Endothelial cell of umbilical vein (primary cell): ENCODE results near the gene KCNA5. TPM values are rescaled to one million over a fixed set of nuclear protein-coding genes. Genes with fewer than 3 reads are reported as not detected.

Experiments
- BruUV-seq: library from RNA; stranded (reverse); fragments of 400-500 nt; replicated peaks from 2 replicates; lab custom pipeline; 2021; lab: Mats Ljungman, UMichigan
- CTCF ChIA-PET: fragments of 300-600, 350-600 bp; sonication (Branson Sonifier 250); formaldehyde crosslinking; loops from one replicate; lab custom pipeline; 2021; ENCODE audit warnings: antibody characterized with exemption, inconsistent platforms; lab: Charles Lee
- POLR2A ChIA-PET: fragments of 300-600, 350-600 bp; sonication (Branson Sonifier 250); formaldehyde crosslinking; loops from one replicate; lab custom pipeline; 2021; ENCODE audit warnings: antibody characterized with exemption, inconsistent platforms; lab: Charles Lee
- DNase-seq: peaks from one replicate; pipeline ENCODE4 v3.0.0-alpha.2; 2011; ENCODE audit warnings: low read depth, low spot score
- FAIRE-seq: peaks from 2 replicates; lab custom pipeline; 2011; peaks lifted over from hg19 to GRCh38; lab: Jason Lieb, UNC
- H2AFZ ChIP-seq: 2 replicates; pipeline ENCODE4 v1.6.0; 2012; ENCODE audit warnings: low read depth, low read length, control low read depth, inconsistent platforms
- H3K27ac ChIP-seq: 2 replicates; pipeline ENCODE4 v1.5.1; 2011; ENCODE audit warnings: low read depth, mild to moderate bottlenecking, control low read depth, low read length, moderate library complexity; ENCODE audit not compliant: insufficient read depth
- H3K27me3 ChIP-seq, 2 experiments: 2 replicates each; pipeline versions ENCODE4 v1.6.0 to v1.6.1; 2011; ENCODE audit warnings: low read length in 2 of 2, mixed read lengths in 1 of 2; ENCODE audit not compliant: control insufficient read depth in 2 of 2, insufficient read depth in 2 of 2
- H3K36me3 ChIP-seq, 2 experiments: 2 replicates in 1 of 2; 3 replicates in 1 of 2; pipeline ENCODE4 v1.5.1; 2011; ENCODE audit warnings: low read length in 2 of 2, mild to moderate bottlenecking in 1 of 2, moderate library complexity in 1 of 2; ENCODE audit not compliant: control insufficient read depth in 2 of 2, insufficient read depth in 2 of 2; ENCODE audit errors: extremely low read depth in 1 of 2
- H3K4me1 ChIP-seq: 3 replicates; pipeline ENCODE4 v1.5.1; 2011; ENCODE audit warnings: mild to moderate bottlenecking, low read length; ENCODE audit not compliant: control insufficient read depth, insufficient read depth; ENCODE audit errors: extremely low read depth
- H3K4me2 ChIP-seq: 2 replicates; pipeline ENCODE4 v1.6.1; 2011; ENCODE audit warnings: low read length, control low read depth, mixed read lengths; ENCODE audit not compliant: insufficient read depth
- H3K4me3 ChIP-seq, 3 experiments: fragments of 200-600 bp in 1 of 3; sonication (generic), shearing (Covaris generic) in 1 of 3; replicated peaks in 1 of 3; 2 replicates each; pipeline ENCODE4 v1.5.1; 2011 to 2016; ENCODE audit warnings: control low read depth in 3 of 3, low read length in 3 of 3, mild to moderate bottlenecking in 2 of 3, inconsistent platforms in 1 of 3, low read depth in 1 of 3, moderate library complexity in 1 of 3; ENCODE audit not compliant: insufficient read depth in 1 of 3
- H3K79me2 ChIP-seq: 2 replicates; pipeline ENCODE4 v1.6.0; 2012; ENCODE audit warnings: low read length, inconsistent platforms; ENCODE audit not compliant: control insufficient read depth, insufficient read depth
- H3K9ac ChIP-seq: replicated peaks from 2 replicates; pipeline ENCODE3; 2011; ENCODE audit warnings: low read length, control low read depth; ENCODE audit not compliant: insufficient read depth; ENCODE audit errors: extremely low read depth
- H3K9me1 ChIP-seq: replicated peaks from 3 replicates; pipeline ENCODE4 v1.6.0; 2011; ENCODE audit warnings: mild to moderate bottlenecking, low read length; ENCODE audit not compliant: control insufficient read depth, insufficient read depth; ENCODE audit errors: extremely low read depth
- H3K9me3 ChIP-seq: replicated peaks from 2 replicates; pipeline ENCODE4 v1.5.1; 2012; ENCODE audit warnings: low read length, inconsistent platforms; ENCODE audit not compliant: control insufficient read depth, insufficient read depth
- H4K20me1 ChIP-seq: replicated peaks from 2 replicates; pipeline ENCODE3; 2011; ENCODE audit warnings: mild to moderate bottlenecking, low read length; ENCODE audit not compliant: control insufficient read depth, insufficient read depth; ENCODE audit errors: extremely low read depth
- CTCF ChIP-seq, 2 donors: IDR thresholded peaks; 1 replicate in 1 of 2; 2 replicates in 1 of 2; pipeline ENCODE4 v1.5.1; 2011; ENCODE audit warnings: low read length in 2 of 2, mild to moderate bottlenecking in 2 of 2, moderate library complexity in 2 of 2, control low read depth in 1 of 2, inconsistent platforms in 1 of 2, low read depth in 1 of 2; ENCODE audit not compliant: insufficient read depth in 1 of 2; ENCODE audit errors: extremely low read depth in 1 of 2
- EZH2 ChIP-seq: IDR thresholded peaks from 2 replicates; pipeline ENCODE4 v1.6.1; 2012; ENCODE audit warnings: borderline replicate concordance, low read depth, mild to moderate bottlenecking, moderate library complexity, low read length, inconsistent platforms; ENCODE audit not compliant: severe bottlenecking
- FOS ChIP-seq: IDR thresholded peaks from 2 replicates; pipeline ENCODE4 v1.6.1; 2011; ENCODE audit warnings: mild to moderate bottlenecking, low read length, moderate library complexity, borderline replicate concordance; ENCODE audit not compliant: insufficient read depth
- GATA2 ChIP-seq: IDR thresholded peaks from 2 replicates; pipeline ENCODE4 v1.7.0; 2011; ENCODE audit warnings: low read depth, mild to moderate bottlenecking, moderate library complexity, mixed read lengths, low read length; ENCODE audit not compliant: insufficient read length, insufficient read depth
- JUN ChIP-seq: IDR thresholded peaks from 2 replicates; pipeline ENCODE4 v1.6.1; 2011; ENCODE audit warnings: borderline replicate concordance, low read depth; ENCODE audit not compliant: insufficient read length, insufficient read depth
- MAX ChIP-seq: IDR thresholded peaks from 2 replicates; pipeline ENCODE4 v1.6.1; 2011; ENCODE audit not compliant: insufficient read depth, insufficient read length
- MYC ChIP-seq: IDR thresholded peaks from one replicate; pipeline ENCODE4 v1.6.1; 2011; ENCODE audit warnings: mild to moderate bottlenecking, low read depth, low read length
- POLR2A ChIP-seq: IDR thresholded peaks from 2 replicates; pipeline ENCODE4 v1.6.1; 2012; ENCODE audit warnings: low read depth, mild to moderate bottlenecking, control low read depth, low read length
- POLR2AphosphoS5 ChIP-seq: IDR thresholded peaks from 2 replicates; pipeline ENCODE4 v1.6.1; 2012; ENCODE audit warnings: low read depth, mild to moderate bottlenecking, control low read depth, low read length, moderate library complexity; ENCODE audit not compliant: insufficient read depth
- dilution Hi-C: fragments of 300-500 bp; cut with MboI; formaldehyde crosslinking; loops from one replicate; pipeline ENCODE4 v1.15.0; 2019; ENCODE audit warnings: low sequenced_read_pairs; ENCODE audit not compliant: extremely low pct_ligation_motif_present
- intact Hi-C: fragments of 100-400 bp; cut with micrococcal nuclease; formaldehyde crosslinking; loops from one replicate; pipeline ENCODE4 v1.10.0; 2022
- polyA plus RNA-seq, 4 experiments: library from polyadenylated mRNA; depleted of rRNA in 3 of 4; stranded (reverse) in 3 of 4; unstranded in 1 of 4; fragments of >200 nt; gene quantifications; 2 replicates each; pipeline versions ENCODE4 v1.2.1 to v1.2.3, GENCODE V29; 2011 to 2012; ENCODE audit warnings: missing spikeins in 1 of 4
- total RNA-seq: library from RNA; stranded (reverse); gene quantifications from 2 replicates; pipeline ENCODE4 v1.2.3, GENCODE V29; 2021

The KCNA5 gene
- total and polyA plus RNA-seq, 2 donors (not counting 3 experiments of a cell fraction or from before 2014, with no cell fraction given): not detected

- H2AFZ ChIP-seq: no peak overlapping the region
- no peak overlapping the region for H3K4me3 ChIP-seq
- no peaks in the 10 kb centered on the region for H3K27me3 ChIP-seq
- intact Hi-C loops (no loop called here), dilution Hi-C loops (no loop called here)
- no peak overlapping the region for H3K4me2 ChIP-seq
- no TSS peak for BruUV-seq
- H3K79me2 ChIP-seq: no peaks in the 10 kb centered on the region
- FAIRE-seq (no peak), DNase-seq (no peak)
- TF ChIP-seq MYC (no peak), POLR2A (no peak), EZH2 (no peak), MAX (no peak), GATA2 (no peak), FOS (no peak), JUN (no peak), CTCF (IDR thresholded peaks at IDR 0.05; ENCODE audit: extremely low read depth in 1 of 2, insufficient read depth in 1 of 2, low read depth in 1 of 2, low read length in 2 of 2) (no peak), POLR2AphosphoS5 (no peak)
- H3K9ac ChIP-seq: no peak overlapping the region
- no peaks in the 10 kb centered on the region for H3K9me1 ChIP-seq
- no peaks in the 10 kb centered on the region for H3K9me3 ChIP-seq
- H3K36me3 ChIP-seq: no peaks in the 10 kb centered on the region
- H4K20me1 ChIP-seq: no peaks in the 10 kb centered on the region
- CTCF ChIA-PET: interaction anchor here (1.0 to 4.6 kb wide), 3 partner anchors 13 to 217 kb away, joined by 3 to 22 read pairs (median 4); no protein-coding TSS in a partner anchor
- H3K4me1 ChIP-seq: no peaks in the 10 kb centered on the region
- H3K27ac ChIP-seq: no peak overlapping the region
- POLR2A ChIA-PET: no interaction called here
Measured at GRCh38 chr12:5072311-5072710, 28.6 kb downstream of the KCNA5 start.
